Measurements from ENCODE around the gene IL10. TPM values are rescaled to one million over a fixed set of nuclear protein-coding genes. Genes with fewer than 3 reads are reported as not detected.
"Not testable (repeated sequence)": the region's sequence is repeated elsewhere in the genome, so short reads cannot be mapped to it uniquely, and the experiment has no call there.

Gene IL10
- polyA plus RNA-seq, 3 donors = 4.1 to 68.1 (median 7.8) TPM

DNA sequence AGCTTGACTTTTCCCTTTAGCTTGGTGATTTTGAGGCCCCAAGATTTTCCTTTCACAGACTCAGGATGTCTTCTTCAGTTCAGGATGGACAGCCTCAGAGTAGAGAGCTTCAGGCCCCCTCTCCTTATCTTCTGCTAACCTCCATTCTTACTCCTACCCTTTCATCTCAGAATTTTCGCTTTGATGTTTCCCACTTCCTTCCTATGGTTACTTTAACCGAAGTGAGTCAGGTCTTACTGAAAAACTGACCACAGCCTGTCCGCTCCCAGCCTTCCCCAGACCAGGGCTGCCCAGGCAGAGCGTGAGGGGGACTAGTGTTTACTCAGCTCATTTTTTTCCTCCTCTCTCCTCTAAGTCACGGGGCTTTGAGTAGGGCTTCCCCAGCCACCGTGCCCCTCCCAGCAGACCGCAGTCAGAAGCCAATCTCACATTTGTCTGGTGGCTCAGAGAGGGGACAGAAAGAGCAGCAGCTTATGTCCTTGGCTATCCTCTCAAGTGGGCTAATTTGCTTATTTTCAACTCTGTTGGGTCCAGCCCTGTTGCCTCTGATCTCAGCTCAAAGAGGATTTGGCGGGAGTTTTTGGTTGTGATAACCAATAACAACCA is 5.9 kb downstream of the IL10 start:
- Histone ChIP-seq H3K27ac (ENCODE audit: low read depth in 1 of 2, low read length in 2 of 2) (peak overlapping the region in 1 of 2 donors; percentile 25), H3K4me1 (ENCODE audit: control insufficient read depth in 1 of 2, insufficient read depth in 2 of 2, low read length in 2 of 2) (peaks cover 45 to 57% of the 10 kb centered on the region in 2 donors), H3K4me3 (replicated peaks in 1 of 3; ENCODE audit: low read depth in 2 of 3, low read length in 3 of 3) (peak overlapping the region in 1 of 3 experiments; percentile 22), H3K4me2 (replicated peaks; ENCODE audit: extremely low read depth, low read length, poor library complexity, severe bottlenecking) (peak overlapping the region; percentile 32), H3K79me2 (ENCODE audit: insufficient read depth, low read length) (peaks cover 5% of the 10 kb centered on the region), H2AFZ (ENCODE audit: insufficient read depth, low read depth, low read length, poor library complexity, severe bottlenecking) (no peak overlapping the region), H3K9ac (ENCODE audit: insufficient read depth, low read length, poor library complexity, severe bottlenecking) (no peak overlapping the region), H4K20me1 (ENCODE audit: insufficient read depth, low read length) (no peaks in the 10 kb centered on the region), H3K27me3 (ENCODE audit: control insufficient read depth in 2 of 2, insufficient read depth in 2 of 2, low read length in 2 of 2) (no peaks in the 10 kb centered on the region), H3K9me3 (replicated peaks in 1 of 2; ENCODE audit: control insufficient read depth in 1 of 2, insufficient read depth in 1 of 2, low read length in 2 of 2) (peaks cover 0 to 3% of the 10 kb centered on the region in 2 donors), H3K36me3 (replicated peaks in 1 of 2; ENCODE audit: control insufficient read depth in 1 of 2, insufficient read depth in 2 of 2, low read length in 2 of 2) (peaks cover 0 to 14% of the 10 kb centered on the region in 2 donors)
- DNase-seq = peak; percentile 88 to 97 (median 95)
- Mint-ChIP-seq H3K9me3 (peaks cover 0 to 9% (median 3%) of the 10 kb centered on the region in 7 donors), H3K36me3 (peaks cover 27 to 31% of the 10 kb centered on the region in 2 donors), H3K4me1 (peaks cover 54% of the 10 kb centered on the region), H3K4me3 (peak overlapping the region; percentile 34 to 67), H3K27me3 (ENCODE audit: low read depth in 3 of 3) (peaks cover under 1 to 21% (median 10%) of the 10 kb centered on the region in 3 donors), H3K27ac (peak overlapping the region; percentile 39 to 91 (median 81))
- WGBS (ENCODE audit: insufficient coverage) = 0% methylated on average over 4 of the region's 8 CpGs
- TF ChIP-seq, protein P1, sequence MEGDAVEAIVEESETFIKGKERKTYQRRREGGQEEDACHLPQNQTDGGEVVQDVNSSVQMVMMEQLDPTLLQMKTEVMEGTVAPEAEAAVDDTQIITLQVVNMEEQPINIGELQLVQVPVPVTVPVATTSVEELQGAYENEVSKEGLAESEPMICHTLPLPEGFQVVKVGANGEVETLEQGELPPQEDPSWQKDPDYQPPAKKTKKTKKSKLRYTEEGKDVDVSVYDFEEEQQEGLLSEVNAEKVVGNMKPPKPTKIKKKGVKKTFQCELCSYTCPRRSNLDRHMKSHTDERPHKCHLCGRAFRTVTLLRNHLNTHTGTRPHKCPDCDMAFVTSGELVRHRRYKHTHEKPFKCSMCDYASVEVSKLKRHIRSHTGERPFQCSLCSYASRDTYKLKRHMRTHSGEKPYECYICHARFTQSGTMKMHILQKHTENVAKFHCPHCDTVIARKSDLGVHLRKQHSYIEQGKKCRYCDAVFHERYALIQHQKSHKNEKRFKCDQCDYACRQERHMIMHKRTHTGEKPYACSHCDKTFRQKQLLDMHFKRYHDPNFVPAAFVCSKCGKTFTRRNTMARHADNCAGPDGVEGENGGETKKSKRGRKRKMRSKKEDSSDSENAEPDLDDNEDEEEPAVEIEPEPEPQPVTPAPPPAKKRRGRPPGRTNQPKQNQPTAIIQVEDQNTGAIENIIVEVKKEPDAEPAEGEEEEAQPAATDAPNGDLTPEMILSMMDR (IDR thresholded peaks at IDR 0.05) = no peak
- intact Hi-C loops (cut with micrococcal nuclease) = loop anchor here (5.0 kb wide), 3 partner anchors 34 to 1116 kb away; no protein-coding TSS in a partner anchor

DNA sequence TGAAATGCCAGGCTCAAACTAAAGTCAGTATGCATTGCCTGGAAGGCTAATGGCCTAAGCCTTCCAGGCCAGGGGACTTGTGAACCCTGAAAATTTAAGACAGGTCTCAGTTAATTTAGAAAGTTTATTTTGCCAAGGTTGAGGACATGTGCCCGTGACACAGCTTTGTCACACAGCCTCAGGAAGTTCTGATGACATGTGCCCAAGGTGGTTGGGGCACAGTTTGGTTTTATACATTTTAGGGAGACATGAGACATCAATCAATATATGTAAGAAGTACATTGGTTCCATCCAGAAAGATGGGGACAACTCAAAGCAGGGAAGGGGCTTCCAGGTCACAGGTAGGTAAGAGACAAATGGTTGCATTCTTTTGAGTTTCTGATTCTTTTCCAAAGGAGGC is 6.5 kb downstream of the IL10 start:
- WGBS (ENCODE audit: insufficient coverage) = 14% methylated on average over 1 of the region's 1 CpG
- H3K4me3 ChIP-seq (replicated peaks in 1 of 3; ENCODE audit: low read depth in 2 of 3, low read length in 3 of 3) = peak overlapping the region in 1 of 3 experiments; percentile 2
- not testable (repeated sequence) for H3K9me3 Mint-ChIP-seq; H3K27me3 ChIP-seq (ENCODE audit: control insufficient read depth in 2 of 2, insufficient read depth in 2 of 2, low read length in 2 of 2); H4K20me1 ChIP-seq (ENCODE audit: insufficient read depth, low read length); H2AFZ ChIP-seq (ENCODE audit: insufficient read depth, low read depth, low read length, poor library complexity, severe bottlenecking); H3K9ac ChIP-seq (ENCODE audit: insufficient read depth, low read length, poor library complexity, severe bottlenecking); H3K79me2 ChIP-seq (ENCODE audit: insufficient read depth, low read length); H3K9me3 ChIP-seq (replicated peaks in 1 of 2; ENCODE audit: control insufficient read depth in 1 of 2, insufficient read depth in 1 of 2, low read length in 2 of 2)
- peak overlapping the region in 6 of 7 donors; percentile 39 to 91 (median 82) for H3K27ac Mint-ChIP-seq
- intact Hi-C loops (cut with micrococcal nuclease) = loop anchor here (5.0 kb wide), 3 partner anchors 33 to 1117 kb away; no protein-coding TSS in a partner anchor
- peaks cover 0 to 14% of the 10 kb centered on the region in 2 donors for H3K36me3 ChIP-seq (replicated peaks in 1 of 2; ENCODE audit: control insufficient read depth in 1 of 2, insufficient read depth in 2 of 2, low read length in 2 of 2)
- peaks cover 3 to 23% (median 8%) of the 10 kb centered on the region in 3 donors for H3K27me3 Mint-ChIP-seq (ENCODE audit: low read depth in 3 of 3)
- H3K27ac ChIP-seq (ENCODE audit: low read depth in 1 of 2, low read length in 2 of 2) = peak overlapping the region in 1 of 2 donors; percentile 25
- H3K4me3 Mint-ChIP-seq = peak overlapping the region in 1 of 2 donors; percentile 67
- peak in 2 of 3 donors; percentile 25 to 48 for DNase-seq
- H3K4me1 ChIP-seq (ENCODE audit: control insufficient read depth in 1 of 2, insufficient read depth in 2 of 2, low read length in 2 of 2) = peaks cover 39 to 52% of the 10 kb centered on the region in 2 donors
- H3K36me3 Mint-ChIP-seq = peaks cover 27 to 31% of the 10 kb centered on the region in 2 donors
- peak overlapping the region; percentile 32 for H3K4me2 ChIP-seq (replicated peaks; ENCODE audit: extremely low read depth, low read length, poor library complexity, severe bottlenecking)
- peaks cover 50% of the 10 kb centered on the region for H3K4me1 Mint-ChIP-seq

DNA sequence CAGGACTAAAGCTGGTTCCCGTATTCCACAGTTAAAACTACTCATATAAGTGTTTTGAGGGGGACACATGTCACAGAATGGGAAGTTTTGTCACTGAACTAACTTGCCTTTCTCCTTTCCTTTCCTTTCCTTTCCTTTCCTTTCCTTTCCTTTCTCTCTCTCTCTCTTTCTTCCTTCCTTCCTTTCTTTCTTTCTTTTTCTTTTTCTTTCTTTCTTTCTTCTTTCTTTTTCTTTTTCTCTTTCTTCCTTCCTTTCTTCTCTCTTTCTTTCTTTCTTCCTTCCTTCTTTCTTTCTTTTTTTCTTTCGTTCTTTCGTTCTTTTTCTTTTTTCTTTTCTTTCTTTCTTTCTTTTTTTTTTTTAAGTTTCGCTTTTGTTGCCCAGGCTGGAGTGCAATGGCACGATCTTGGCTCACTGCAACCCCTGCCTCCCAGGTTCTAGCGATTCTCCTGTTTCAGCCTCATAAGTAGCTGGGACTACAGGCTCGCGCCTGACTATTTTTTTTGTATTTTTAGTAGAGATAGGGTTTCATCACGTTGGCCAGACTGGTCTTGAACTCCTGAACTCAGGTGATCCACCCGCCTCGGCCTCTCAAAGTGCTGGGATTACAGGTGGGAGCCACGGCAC is 9.4 kb downstream of the IL10 start:
- H3K36me3 Mint-ChIP-seq; H3K36me3 ChIP-seq (replicated peaks in 1 of 2; ENCODE audit: control insufficient read depth in 1 of 2, insufficient read depth in 2 of 2, low read length in 2 of 2); H3K9ac ChIP-seq (ENCODE audit: insufficient read depth, low read length, poor library complexity, severe bottlenecking); H3K27ac Mint-ChIP-seq; intact Hi-C loops (cut with micrococcal nuclease); H3K79me2 ChIP-seq (ENCODE audit: insufficient read depth, low read length); H4K20me1 ChIP-seq (ENCODE audit: insufficient read depth, low read length); H2AFZ ChIP-seq (ENCODE audit: insufficient read depth, low read depth, low read length, poor library complexity, severe bottlenecking); H3K27ac ChIP-seq (ENCODE audit: low read depth in 1 of 2, low read length in 2 of 2); H3K9me3 ChIP-seq (replicated peaks in 1 of 2; ENCODE audit: control insufficient read depth in 1 of 2, insufficient read depth in 1 of 2, low read length in 2 of 2); DNase-seq; H3K27me3 ChIP-seq (ENCODE audit: control insufficient read depth in 2 of 2, insufficient read depth in 2 of 2, low read length in 2 of 2); H3K9me3 Mint-ChIP-seq; H3K4me3 ChIP-seq (replicated peaks in 1 of 3; ENCODE audit: low read depth in 2 of 3, low read length in 3 of 3); H3K4me2 ChIP-seq (replicated peaks; ENCODE audit: extremely low read depth, low read length, poor library complexity, severe bottlenecking): not testable (repeated sequence)
- peaks cover 3 to 19% (median 6%) of the 10 kb centered on the region in 3 donors for H3K27me3 Mint-ChIP-seq (ENCODE audit: low read depth in 3 of 3)
- H3K4me1 ChIP-seq (ENCODE audit: control insufficient read depth in 1 of 2, insufficient read depth in 2 of 2, low read length in 2 of 2) = peaks cover 22 to 29% of the 10 kb centered on the region in 2 donors
- 83% methylated on average over 1 of the region's 12 CpGs for WGBS (ENCODE audit: insufficient coverage)
- H3K4me3 Mint-ChIP-seq = peak overlapping the region in 1 of 2 donors; percentile 39
- H3K4me1 Mint-ChIP-seq = peaks cover 25% of the 10 kb centered on the region
